ENCODE data around the gene CPNE4. TPM values are rescaled to one million over a fixed set of nuclear protein-coding genes. Genes with fewer than 3 reads are reported as not detected.

CPNE4 gene
- total and polyA plus RNA-seq, 4 donors = 0.02 to 1.6 (median 0.29) TPM

DNA sequence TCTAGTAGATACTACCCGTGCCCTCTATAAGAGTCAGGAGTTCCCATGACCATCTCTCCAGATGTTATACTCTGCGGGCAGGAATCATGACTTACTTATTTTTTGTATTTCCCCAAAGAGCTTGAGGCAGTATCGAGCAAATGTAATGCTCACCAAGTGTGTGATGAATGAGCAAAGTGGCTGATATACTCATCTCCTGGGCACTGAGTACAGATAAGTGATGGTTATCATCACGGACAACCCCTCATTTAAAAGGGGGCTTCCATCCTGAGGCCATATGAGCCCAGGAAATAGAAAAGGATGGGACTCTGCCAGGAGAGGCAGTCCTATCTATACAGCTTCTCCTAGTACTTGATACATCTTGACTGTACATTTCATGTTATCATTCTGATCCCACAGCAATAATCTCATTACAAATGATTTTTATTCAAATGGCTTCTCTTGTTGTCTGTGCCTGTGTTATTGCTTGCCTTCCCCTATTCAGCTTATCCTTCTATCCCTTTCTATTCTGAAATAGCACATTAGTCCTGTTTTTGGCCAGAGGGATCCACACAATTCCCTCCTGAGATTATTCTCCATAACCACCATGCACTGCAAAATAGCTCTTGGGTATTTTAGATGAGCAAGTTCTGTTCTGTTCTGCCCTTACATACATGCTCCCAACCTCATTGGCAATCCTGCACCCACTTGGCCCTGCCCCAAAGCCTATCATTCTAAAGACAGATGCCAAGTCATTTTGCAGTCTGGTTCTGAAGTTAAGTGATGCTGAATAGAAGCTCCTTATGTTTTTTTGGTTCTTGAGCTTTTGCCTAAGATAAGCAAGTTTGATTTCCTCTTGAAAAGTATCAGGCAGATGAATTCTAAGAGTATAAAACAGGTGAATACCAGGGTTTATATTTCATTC is 484.0 kb downstream of the CPNE4 start:
- Histone ChIP-seq H3K4me3 (no peak overlapping the region), H3K36me3 (ENCODE audit: control insufficient read depth in 4 of 4, insufficient read depth in 4 of 4, low read length in 4 of 4) (no peaks in the 10 kb centered on the region), H3K9ac (ENCODE audit: insufficient read depth in 1 of 2, low read length in 2 of 2) (no peak overlapping the region), H3K27me3 (ENCODE audit: control insufficient read depth in 3 of 3, insufficient read depth in 3 of 3, low read length in 2 of 3) (peaks cover 0 to 3% (median 0%) of the 10 kb centered on the region in 3 donors), H3K4me1 (ENCODE audit: control insufficient read depth in 5 of 5, insufficient read depth in 5 of 5, low read length in 5 of 5) (no peaks in the 10 kb centered on the region), H3K9me3 (ENCODE audit: control insufficient read depth in 4 of 4, insufficient read depth in 3 of 4, low read length in 3 of 4) (no peaks in the 10 kb centered on the region), H3K27ac (ENCODE audit: low read depth in 1 of 2, low read length in 1 of 2) (no peak overlapping the region)
- 70 to 74% methylated on average over 4 of the region's 4 CpGs for WGBS, 2 donors
- ATAC-seq (ENCODE audit: insufficient read depth, low FRiP score) = no peak
- TF ChIP-seq, protein P1, sequence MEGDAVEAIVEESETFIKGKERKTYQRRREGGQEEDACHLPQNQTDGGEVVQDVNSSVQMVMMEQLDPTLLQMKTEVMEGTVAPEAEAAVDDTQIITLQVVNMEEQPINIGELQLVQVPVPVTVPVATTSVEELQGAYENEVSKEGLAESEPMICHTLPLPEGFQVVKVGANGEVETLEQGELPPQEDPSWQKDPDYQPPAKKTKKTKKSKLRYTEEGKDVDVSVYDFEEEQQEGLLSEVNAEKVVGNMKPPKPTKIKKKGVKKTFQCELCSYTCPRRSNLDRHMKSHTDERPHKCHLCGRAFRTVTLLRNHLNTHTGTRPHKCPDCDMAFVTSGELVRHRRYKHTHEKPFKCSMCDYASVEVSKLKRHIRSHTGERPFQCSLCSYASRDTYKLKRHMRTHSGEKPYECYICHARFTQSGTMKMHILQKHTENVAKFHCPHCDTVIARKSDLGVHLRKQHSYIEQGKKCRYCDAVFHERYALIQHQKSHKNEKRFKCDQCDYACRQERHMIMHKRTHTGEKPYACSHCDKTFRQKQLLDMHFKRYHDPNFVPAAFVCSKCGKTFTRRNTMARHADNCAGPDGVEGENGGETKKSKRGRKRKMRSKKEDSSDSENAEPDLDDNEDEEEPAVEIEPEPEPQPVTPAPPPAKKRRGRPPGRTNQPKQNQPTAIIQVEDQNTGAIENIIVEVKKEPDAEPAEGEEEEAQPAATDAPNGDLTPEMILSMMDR (IDR thresholded peaks at IDR 0.05; ENCODE audit: control extremely low read depth, extremely low read depth) = no peak
- no peak for DNase-seq

DNA sequence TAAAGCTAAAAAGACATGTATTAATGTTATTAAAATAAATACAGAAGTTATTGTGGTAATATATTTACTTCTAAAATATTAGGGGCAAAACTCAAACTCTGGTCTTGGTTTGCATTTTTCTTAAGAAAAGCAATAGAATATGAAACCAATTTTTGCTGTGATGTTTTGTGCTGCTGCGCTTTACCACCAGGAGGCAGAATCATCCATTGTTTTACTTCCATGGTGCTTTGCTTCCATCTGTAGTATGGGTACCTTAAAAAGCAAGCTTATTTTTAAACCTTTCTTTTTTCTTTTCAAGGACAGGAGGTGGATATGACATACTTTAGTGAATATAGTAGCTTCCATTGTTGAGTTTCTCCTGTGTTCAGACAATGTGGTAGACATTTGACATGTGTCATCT is 485.5 kb downstream of the CPNE4 start:
- WGBS, 2 donors = 91 to 93% methylated on average over 1 of the region's 1 CpG
- Histone ChIP-seq H3K4me1 (ENCODE audit: control insufficient read depth in 5 of 5, insufficient read depth in 5 of 5, low read length in 5 of 5) (no peaks in the 10 kb centered on the region), H3K27ac (ENCODE audit: low read depth in 1 of 2, low read length in 1 of 2) (no peak overlapping the region), H3K27me3 (ENCODE audit: control insufficient read depth in 3 of 3, insufficient read depth in 3 of 3, low read length in 2 of 3) (peaks cover 0 to 3% (median 0%) of the 10 kb centered on the region in 3 donors), H3K9me3 (ENCODE audit: control insufficient read depth in 4 of 4, insufficient read depth in 3 of 4, low read length in 3 of 4) (no peaks in the 10 kb centered on the region), H3K36me3 (ENCODE audit: control insufficient read depth in 4 of 4, insufficient read depth in 4 of 4, low read length in 4 of 4) (no peaks in the 10 kb centered on the region), H3K9ac (ENCODE audit: insufficient read depth in 1 of 2, low read length in 2 of 2) (no peak overlapping the region), H3K4me3 (no peak overlapping the region)
- no peak for ATAC-seq (ENCODE audit: insufficient read depth, low FRiP score)
- TF ChIP-seq, protein P1 (IDR thresholded peaks at IDR 0.05; ENCODE audit: control extremely low read depth, extremely low read depth) = no peak
- DNase-seq = no peak

DNA sequence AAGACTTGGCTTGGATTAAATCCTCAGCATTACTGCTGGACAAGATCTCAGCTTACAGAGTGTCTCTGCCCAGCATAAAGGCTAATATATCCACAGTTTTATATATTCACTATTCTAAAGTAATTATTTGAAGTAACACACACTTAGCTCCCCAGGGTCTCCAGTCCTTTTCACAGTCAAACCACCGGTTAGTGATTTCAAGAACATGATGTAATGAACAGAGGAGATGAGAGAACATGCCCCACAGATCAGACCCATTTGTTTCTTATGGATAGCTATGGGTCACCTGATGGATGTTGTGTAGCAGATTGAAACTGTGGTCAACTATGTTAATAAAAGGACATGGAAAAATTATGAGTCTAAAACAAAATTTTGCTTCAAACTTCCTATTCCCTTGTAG is 487.2 kb downstream of the CPNE4 start:
- ATAC-seq (ENCODE audit: insufficient read depth, low FRiP score) (no peak), DNase-seq (no peak)
- Histone ChIP-seq H3K4me3 (no peak overlapping the region), H3K36me3 (ENCODE audit: control insufficient read depth in 4 of 4, insufficient read depth in 4 of 4, low read length in 4 of 4) (no peaks in the 10 kb centered on the region), H3K9me3 (ENCODE audit: control insufficient read depth in 4 of 4, insufficient read depth in 3 of 4, low read length in 3 of 4) (no peaks in the 10 kb centered on the region), H3K27ac (ENCODE audit: low read depth in 1 of 2, low read length in 1 of 2) (no peak overlapping the region), H3K27me3 (ENCODE audit: control insufficient read depth in 3 of 3, insufficient read depth in 3 of 3, low read length in 2 of 3) (no peaks in the 10 kb centered on the region), H3K9ac (ENCODE audit: insufficient read depth in 1 of 2, low read length in 2 of 2) (no peak overlapping the region), H3K4me1 (ENCODE audit: control insufficient read depth in 5 of 5, insufficient read depth in 5 of 5, low read length in 5 of 5) (no peaks in the 10 kb centered on the region)
- TF ChIP-seq, protein P1 (IDR thresholded peaks at IDR 0.05; ENCODE audit: control extremely low read depth, extremely low read depth) = no peak
- WGBS, 2 donors = 87 to 88% methylated on average over 1 of the region's 1 CpG

Data from lung (tissue), 12 donors.